CD8-positive, alpha-beta memory T cell (primary cell): ENCODE measurements around the gene STAT5B. TPM values are rescaled to one million over a fixed set of nuclear protein-coding genes. Genes with fewer than 3 reads are reported as not detected.

Source experiments
- CTCF ChIA-PET: fragments of 350-600 bp; sonication (Branson Sonifier 250); formaldehyde crosslinking; loops from one replicate; lab custom pipeline; 2021; ENCODE audit warnings: antibody characterized with exemption; lab: Charles Lee
- POLR2A ChIA-PET: fragments of 350-600 bp; sonication (Branson Sonifier 250); formaldehyde crosslinking; loops from one replicate; lab custom pipeline; 2021; ENCODE audit warnings: antibody characterized with exemption; lab: Charles Lee
- DNase-seq, 5 donors: peaks; one replicate each; pipeline versions ENCODE4 v3.0.0 to v3.0.0-alpha.2; 2020 to 2022; ENCODE audit warnings: mixed read lengths in 1 of 5
- H3K27ac ChIP-seq: one replicate; pipeline ENCODE4 v1.7.0; 2013; ENCODE audit warnings: low read depth, mild to moderate bottlenecking, low read length, moderate library complexity
- H3K27me3 ChIP-seq: 2 replicates; pipeline ENCODE4 v1.7.0; 2013; ENCODE audit warnings: low read length, mild to moderate bottlenecking; ENCODE audit not compliant: insufficient read depth, poor library complexity, severe bottlenecking
- H3K36me3 ChIP-seq: 2 replicates; pipeline ENCODE4 v1.7.0; 2013; ENCODE audit warnings: mild to moderate bottlenecking, low read length, moderate library complexity; ENCODE audit not compliant: insufficient read depth
- H3K4me1 ChIP-seq: 2 replicates; pipeline ENCODE4 v1.7.0; 2013; ENCODE audit warnings: mild to moderate bottlenecking, low read length, moderate library complexity; ENCODE audit not compliant: insufficient read depth
- H3K4me3 ChIP-seq: 2 replicates; pipeline ENCODE4 v1.7.0; 2013; ENCODE audit warnings: mild to moderate bottlenecking, low read length
- H3K9me3 ChIP-seq: 2 replicates; pipeline ENCODE4 v1.7.0; 2013; ENCODE audit warnings: mild to moderate bottlenecking, low read length
- H3K27ac Mint-ChIP-seq, 8 donors: one replicate each; pipeline ENCODE4 v1.8.0; 2020 to 2021; ENCODE audit warnings: mixed read lengths in 8 of 8, mild to moderate bottlenecking in 6 of 8, inconsistent platforms in 3 of 8, moderate library complexity in 3 of 8
- H3K27me3 Mint-ChIP-seq, 2 donors: one replicate each; pipeline ENCODE4 v1.8.0; 2020 to 2021; ENCODE audit warnings: mixed read lengths in 2 of 2, mild to moderate bottlenecking in 1 of 2, moderate library complexity in 1 of 2
- H3K36me3 Mint-ChIP-seq, 3 donors: one replicate each; pipeline ENCODE4 v1.8.0; 2020 to 2021; ENCODE audit warnings: mixed read lengths in 3 of 3, inconsistent platforms in 1 of 3, mild to moderate bottlenecking in 1 of 3
- H3K4me1 Mint-ChIP-seq, 3 donors: one replicate each; pipeline ENCODE4 v1.8.0; 2020 to 2021; ENCODE audit warnings: mixed read lengths in 3 of 3, inconsistent platforms in 1 of 3, mild to moderate bottlenecking in 1 of 3
- H3K4me3 Mint-ChIP-seq, 7 donors: one replicate each; pipeline ENCODE4 v1.8.0; 2020 to 2021; ENCODE audit warnings: mixed read lengths in 7 of 7, mild to moderate bottlenecking in 6 of 7, moderate library complexity in 4 of 7, inconsistent platforms in 2 of 7
- H3K9me3 Mint-ChIP-seq, 5 donors: one replicate each; pipeline ENCODE4 v1.8.0; 2020 to 2022; ENCODE audit warnings: mixed read lengths in 5 of 5, mild to moderate bottlenecking in 3 of 5, moderate library complexity in 2 of 5, inconsistent platforms in 1 of 5
- polyA plus RNA-seq: library from polyadenylated mRNA; unstranded; fragments of 300-500 nt; fragmentation: Illumina TruSeq; gene quantifications from one replicate; pipeline ENCODE4 v1.2.3, GENCODE V29; 2021
- total RNA-seq, 2 experiments: library from RNA; stranded (reverse); gene quantifications; one replicate each; pipeline ENCODE4 v1.2.3, GENCODE V29; 2021

The STAT5B gene
- total and polyA plus RNA-seq, 3 experiments from 2014 or later, result 108 to 132 (median 124) TPM

DNA sequence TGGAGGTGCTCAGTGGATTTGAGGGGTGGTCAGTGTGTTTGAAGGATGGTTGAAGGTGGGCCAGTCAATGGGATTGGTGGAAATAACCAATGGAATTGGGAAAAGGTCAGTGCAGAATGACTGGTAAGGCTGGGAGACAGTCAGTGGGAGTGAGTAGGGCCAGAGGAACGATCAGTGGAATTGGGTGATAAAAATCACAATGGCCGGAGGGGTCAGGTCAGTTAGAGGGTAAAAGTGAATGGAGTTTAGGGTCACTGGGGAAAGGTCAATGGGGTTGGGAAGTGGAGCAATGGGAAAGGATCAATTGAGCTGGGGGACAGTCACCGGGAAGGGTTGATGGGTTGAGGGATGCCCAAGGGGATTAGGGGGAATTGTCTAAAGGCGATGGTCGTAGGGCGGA lies 110.4 kb downstream of the STAT5B start:
- Histone ChIP-seq H3K27ac (no peak overlapping the region), H3K9me3 (no peaks in the 10 kb centered on the region), H3K4me3 (no peak overlapping the region), H3K4me1 (no peaks in the 10 kb centered on the region), H3K36me3 (no peaks in the 10 kb centered on the region), H3K27me3 (no peaks in the 10 kb centered on the region)
- Mint-ChIP-seq H3K27me3 (peaks cover 0 to 10% of the 10 kb centered on the region in 2 donors), H3K36me3 (no peaks in the 10 kb centered on the region), H3K27ac (no peak overlapping the region), H3K4me3 (no peak overlapping the region), H3K9me3 (no peaks in the 10 kb centered on the region), H3K4me1 (no peaks in the 10 kb centered on the region)
- ChIA-PET CTCF (no interaction called here), POLR2A (interaction anchor here (0.5 to 0.7 kb wide), 2 partner anchors 16 to 21 kb away, joined by 4 read pairs; no protein-coding TSS in a partner anchor)
- DNase-seq, result no peak

DNA sequence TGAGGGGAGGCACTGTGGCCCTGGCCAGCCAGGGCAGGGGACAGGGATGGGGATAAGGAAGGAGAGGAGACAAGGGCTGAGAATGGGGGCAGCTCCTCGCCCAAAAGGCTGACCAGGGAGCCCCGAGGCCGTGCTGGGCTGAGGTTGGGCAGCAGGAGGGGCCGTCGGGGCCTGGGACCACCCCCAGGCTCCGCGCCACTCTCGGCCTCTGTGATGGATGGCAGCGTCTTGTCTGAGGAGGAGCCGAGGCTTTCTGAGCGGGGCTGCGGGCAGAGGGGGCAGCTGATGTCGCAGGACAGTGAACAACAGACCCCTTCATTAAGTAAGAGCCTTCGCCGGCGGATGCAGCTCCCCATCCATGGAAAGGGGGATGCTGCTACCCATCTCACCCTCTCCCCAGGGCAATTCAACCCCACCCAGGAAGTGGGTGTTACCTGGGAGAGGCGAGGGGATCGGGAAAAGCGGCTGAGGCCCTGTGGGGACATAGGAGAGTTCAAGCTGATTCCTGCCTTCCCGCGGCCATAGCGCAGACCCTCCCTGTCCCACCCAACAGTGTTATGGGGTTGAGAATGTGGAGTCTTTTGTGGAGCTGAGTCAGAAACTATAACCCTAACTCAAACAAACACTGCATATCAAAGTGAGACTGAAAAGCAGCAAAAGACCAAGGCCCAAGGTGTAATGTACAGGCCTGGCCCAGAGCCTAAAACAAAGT lies 112.3 kb downstream of the STAT5B start:
- Histone ChIP-seq H3K27ac (no peak overlapping the region), H3K4me3 (no peak overlapping the region), H3K27me3 (no peaks in the 10 kb centered on the region), H3K36me3 (no peaks in the 10 kb centered on the region), H3K4me1 (no peaks in the 10 kb centered on the region), H3K9me3 (no peaks in the 10 kb centered on the region)
- H3K9me3 Mint-ChIP-seq, result no peaks in the 10 kb centered on the region
- CTCF ChIA-PET, result interaction anchor here (1.2 kb wide), 1 partner anchor 17 kb away, joined by 3 read pairs; the partner anchor contains the start of gene KCNH4
- H3K27ac Mint-ChIP-seq, result peak overlapping the region in 2 of 8 donors; percentile 22 to 67
- no peaks in the 10 kb centered on the region for H3K4me1 Mint-ChIP-seq
- no peaks in the 10 kb centered on the region for H3K36me3 Mint-ChIP-seq
- H3K27me3 Mint-ChIP-seq, result peaks cover 0 to 6% of the 10 kb centered on the region in 2 donors
- no peak overlapping the region for H3K4me3 Mint-ChIP-seq
- POLR2A ChIA-PET, result no interaction called here
- no peak for DNase-seq

- Mint-ChIP-seq H3K27me3 (peaks cover 0 to 6% of the 10 kb centered on the region in 2 donors), H3K4me3 (no peak overlapping the region), H3K36me3 (no peaks in the 10 kb centered on the region), H3K9me3 (no peaks in the 10 kb centered on the region), H3K27ac (no peak overlapping the region), H3K4me1 (no peaks in the 10 kb centered on the region)
- ChIA-PET CTCF (interaction anchor here (1.2 kb wide), 1 partner anchor 17 kb away, joined by 3 read pairs; the partner anchor contains the start of gene KCNH4), POLR2A (no interaction called here)
- Histone ChIP-seq H3K36me3 (no peaks in the 10 kb centered on the region), H3K27me3 (no peaks in the 10 kb centered on the region), H3K4me1 (no peaks in the 10 kb centered on the region), H3K4me3 (no peak overlapping the region), H3K27ac (no peak overlapping the region), H3K9me3 (no peaks in the 10 kb centered on the region)
- peak in 2 of 5 donors; percentile 17 to 18 for DNase-seq
Observed at GRCh38 chr17:42163113-42163512, 113.1 kb downstream of the STAT5B start.

GRCh38 chr17:42160531-42160910 lies 115.7 kb downstream of the STAT5B start:
- CTCF ChIA-PET, result interaction anchor here (1.2 kb wide), 1 partner anchor 23 kb away, joined by 3 read pairs; no protein-coding TSS in a partner anchor
- no peaks in the 10 kb centered on the region for H3K9me3 Mint-ChIP-seq
- peaks cover 3 to 6% (median 4%) of the 10 kb centered on the region in 3 donors for H3K4me1 Mint-ChIP-seq
- no peak overlapping the region for H3K27ac ChIP-seq
- H3K4me1 ChIP-seq, result peaks cover 3% of the 10 kb centered on the region
- H3K36me3 Mint-ChIP-seq, result no peaks in the 10 kb centered on the region
- DNase-seq, result no peak
- no peaks in the 10 kb centered on the region for H3K36me3 ChIP-seq
- H3K27me3 ChIP-seq, result no peaks in the 10 kb centered on the region
- no peaks in the 10 kb centered on the region for H3K9me3 ChIP-seq
- no peak overlapping the region for H3K27ac Mint-ChIP-seq
- POLR2A ChIA-PET, result no interaction called here
- H3K4me3 ChIP-seq, result no peak overlapping the region
- peaks cover 0 to 2% of the 10 kb centered on the region in 2 donors for H3K27me3 Mint-ChIP-seq
- no peak overlapping the region for H3K4me3 Mint-ChIP-seq

- Histone ChIP-seq H3K9me3 (no peaks in the 10 kb centered on the region), H3K4me3 (no peak overlapping the region), H3K27ac (no peak overlapping the region), H3K27me3 (no peaks in the 10 kb centered on the region), H3K36me3 (no peaks in the 10 kb centered on the region), H3K4me1 (peaks cover 5% of the 10 kb centered on the region)
- Mint-ChIP-seq H3K27ac (no peak overlapping the region), H3K27me3 (peaks cover 0 to under 1% of the 10 kb centered on the region in 2 donors), H3K9me3 (no peaks in the 10 kb centered on the region), H3K36me3 (no peaks in the 10 kb centered on the region), H3K4me1 (peaks cover 5 to 8% (median 5%) of the 10 kb centered on the region in 3 donors), H3K4me3 (peak overlapping the region in 1 of 7 donors; percentile 18)
- ChIA-PET POLR2A (no interaction called here), CTCF (interaction anchor here (1.2 kb wide), 1 partner anchor 24 kb away, joined by 3 read pairs; no protein-coding TSS in a partner anchor)
- no peak for DNase-seq
Observed at GRCh38 chr17:42159796-42160530, 116.2 kb downstream of the STAT5B start.

DNA sequence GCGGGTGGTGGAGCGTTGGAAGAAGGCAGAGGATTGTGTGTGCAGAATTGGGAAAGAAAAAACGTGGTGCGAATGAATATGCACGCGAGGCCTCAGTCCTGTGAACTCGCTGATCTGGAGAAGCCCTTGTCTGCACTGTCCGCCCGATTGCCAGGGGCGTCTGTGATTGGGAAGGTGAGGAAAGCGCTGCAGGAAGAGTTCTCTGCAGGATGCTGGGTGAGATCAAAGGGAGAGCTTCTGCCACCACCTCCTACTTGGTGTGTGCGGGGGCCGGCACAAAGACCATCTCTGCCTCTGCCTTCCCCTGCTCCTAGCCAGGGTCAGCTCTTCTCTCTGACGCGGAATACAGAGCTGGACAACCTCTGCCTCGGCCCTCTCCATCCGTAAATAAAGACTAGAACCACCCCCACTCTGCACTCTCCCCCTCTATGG lies 120.6 kb downstream of the STAT5B start:
- Histone ChIP-seq H3K4me3 (peak overlapping the region; percentile 49), H3K4me1 (peaks cover 31% of the 10 kb centered on the region), H3K27ac (no peak overlapping the region), H3K36me3 (no peaks in the 10 kb centered on the region), H3K27me3 (no peaks in the 10 kb centered on the region), H3K9me3 (no peaks in the 10 kb centered on the region)
- peak overlapping the region in 4 of 8 donors; percentile 23 to 95 (median 64) for H3K27ac Mint-ChIP-seq
- peaks cover 0 to 25% (median 2%) of the 10 kb centered on the region in 3 donors for H3K36me3 Mint-ChIP-seq
- H3K27me3 Mint-ChIP-seq, result no peaks in the 10 kb centered on the region
- DNase-seq, result no peak
- H3K9me3 Mint-ChIP-seq, result no peaks in the 10 kb centered on the region
- peaks cover 33 to 46% (median 41%) of the 10 kb centered on the region in 3 donors for H3K4me1 Mint-ChIP-seq
- H3K4me3 Mint-ChIP-seq, result peak overlapping the region; percentile 60 to 96 (median 95)
- ChIA-PET POLR2A (interaction anchor here (0.7 to 1.2 kb wide), 2 partner anchors 35 to 191 kb away, joined by 5 to 10 read pairs; partner anchors contain the start of gene KAT2A), CTCF (no interaction called here)

GRCh38 chr17:42153919-42154742 lies 122.1 kb downstream of the STAT5B start:
- DNase-seq, result no peak
- H3K4me1 Mint-ChIP-seq, result peaks cover 33 to 47% (median 41%) of the 10 kb centered on the region in 3 donors
- Histone ChIP-seq H3K27me3 (no peaks in the 10 kb centered on the region), H3K4me1 (peaks cover 31% of the 10 kb centered on the region), H3K9me3 (no peaks in the 10 kb centered on the region), H3K27ac (peak overlapping the region; percentile 81), H3K4me3 (peak overlapping the region; percentile 82), H3K36me3 (no peaks in the 10 kb centered on the region)
- no peaks in the 10 kb centered on the region for H3K9me3 Mint-ChIP-seq
- no peaks in the 10 kb centered on the region for H3K27me3 Mint-ChIP-seq
- H3K36me3 Mint-ChIP-seq, result peaks cover 0 to 28% (median 2%) of the 10 kb centered on the region in 3 donors
- peak overlapping the region; percentile 73 to 97 (median 95) for H3K27ac Mint-ChIP-seq
- H3K4me3 Mint-ChIP-seq, result peak overlapping the region; percentile 89 to 96 (median 95)
- POLR2A ChIA-PET, result interaction anchor here (0.8 to 1.0 kb wide), 2 partner anchors 42 to 94 kb away, joined by 3 to 4 read pairs; partner anchors contain the start of gene DHX58
- CTCF ChIA-PET, result interaction anchor here (1.5 kb wide), 1 partner anchor 105 kb away, joined by 3 read pairs; no protein-coding TSS in a partner anchor
